Activated CD4-positive, alpha-beta T cell treated with anti-CD3 and anti-CD28 coated beads, Interleukin-2, amount 50 U/mL, for 16 hours (primary cell): ENCODE data around the gene CTTN.

ENCODE experiments used
- DNase-seq: peaks from one replicate; pipeline ENCODE4 v3.0.0-alpha.2; 2020

The CTTN gene

DNA sequence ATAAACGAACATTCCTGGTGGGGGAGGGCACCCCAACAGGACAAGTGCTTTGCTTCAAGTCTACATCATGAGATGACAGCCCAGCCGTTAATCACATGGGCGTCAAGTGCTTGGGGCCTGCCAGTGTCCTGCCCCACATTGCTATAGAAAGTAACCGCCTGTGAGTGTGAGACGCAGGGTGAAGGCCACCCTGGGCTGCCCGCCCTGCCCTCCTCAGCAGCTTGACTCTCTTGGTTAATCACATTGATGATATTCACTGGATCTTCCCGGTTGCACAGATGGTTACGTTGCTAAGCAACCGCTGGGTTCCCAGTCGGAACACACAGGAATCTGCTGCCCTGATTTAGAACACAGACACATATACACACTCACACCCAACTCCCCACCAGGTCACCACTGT is 79.3 kb downstream of the CTTN start:
- no peak for DNase-seq

DNA sequence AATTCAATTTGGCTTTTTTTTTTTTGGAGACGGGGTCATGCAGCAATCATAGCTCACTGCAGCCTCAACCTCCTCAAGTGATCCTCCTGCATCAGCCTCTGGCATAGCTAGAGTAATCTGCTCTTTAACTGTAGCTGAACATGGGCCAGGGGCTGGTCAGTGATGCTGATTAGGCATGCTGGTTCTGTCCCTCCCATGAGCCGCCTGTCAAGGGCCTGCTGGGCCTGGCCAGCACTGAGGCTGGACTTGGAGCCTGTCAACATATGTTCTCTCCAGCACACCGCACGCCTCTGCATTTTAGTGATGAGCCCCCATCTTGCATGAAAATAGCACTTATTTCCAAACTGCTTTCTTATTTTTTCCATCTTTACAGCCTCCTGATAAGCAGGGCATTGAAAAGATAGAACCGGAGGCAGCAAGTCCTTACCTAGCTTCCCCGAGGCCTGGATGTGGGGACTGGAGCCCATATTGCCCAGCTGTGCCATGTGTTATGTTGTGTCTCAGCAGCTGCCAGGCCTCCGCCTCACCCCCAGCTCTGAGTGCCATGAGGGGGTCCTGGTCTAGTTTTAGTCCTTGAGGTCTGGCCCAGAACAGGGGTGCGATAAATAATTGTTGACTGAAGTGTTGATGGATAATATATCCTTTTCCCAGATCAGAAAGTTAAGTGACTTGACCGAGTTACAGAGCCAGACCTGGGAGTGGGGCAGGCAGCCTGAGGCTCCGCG is 80.0 kb downstream of the CTTN start:
- no peak for DNase-seq

DNA sequence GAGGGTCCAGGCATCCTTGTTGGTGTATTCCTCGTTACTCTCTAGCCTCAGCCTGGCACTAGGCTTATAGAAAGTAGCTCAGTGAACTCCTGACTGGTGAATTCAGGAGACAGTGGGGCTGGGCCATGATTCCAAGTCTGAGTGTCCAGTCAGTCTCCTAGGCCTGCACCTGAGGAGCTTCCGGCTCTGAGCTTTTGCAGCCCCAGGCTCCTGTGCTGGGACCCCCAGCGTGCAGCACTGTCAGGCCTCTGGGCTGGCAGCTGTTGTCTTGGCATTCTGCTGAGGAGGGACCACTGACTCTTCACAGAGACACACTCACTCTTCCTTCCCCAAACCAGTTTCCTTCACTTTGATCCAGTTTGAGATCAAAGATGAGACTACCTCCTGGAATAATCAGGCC is 82.4 kb downstream of the CTTN start:
- DNase-seq = no peak

DNA sequence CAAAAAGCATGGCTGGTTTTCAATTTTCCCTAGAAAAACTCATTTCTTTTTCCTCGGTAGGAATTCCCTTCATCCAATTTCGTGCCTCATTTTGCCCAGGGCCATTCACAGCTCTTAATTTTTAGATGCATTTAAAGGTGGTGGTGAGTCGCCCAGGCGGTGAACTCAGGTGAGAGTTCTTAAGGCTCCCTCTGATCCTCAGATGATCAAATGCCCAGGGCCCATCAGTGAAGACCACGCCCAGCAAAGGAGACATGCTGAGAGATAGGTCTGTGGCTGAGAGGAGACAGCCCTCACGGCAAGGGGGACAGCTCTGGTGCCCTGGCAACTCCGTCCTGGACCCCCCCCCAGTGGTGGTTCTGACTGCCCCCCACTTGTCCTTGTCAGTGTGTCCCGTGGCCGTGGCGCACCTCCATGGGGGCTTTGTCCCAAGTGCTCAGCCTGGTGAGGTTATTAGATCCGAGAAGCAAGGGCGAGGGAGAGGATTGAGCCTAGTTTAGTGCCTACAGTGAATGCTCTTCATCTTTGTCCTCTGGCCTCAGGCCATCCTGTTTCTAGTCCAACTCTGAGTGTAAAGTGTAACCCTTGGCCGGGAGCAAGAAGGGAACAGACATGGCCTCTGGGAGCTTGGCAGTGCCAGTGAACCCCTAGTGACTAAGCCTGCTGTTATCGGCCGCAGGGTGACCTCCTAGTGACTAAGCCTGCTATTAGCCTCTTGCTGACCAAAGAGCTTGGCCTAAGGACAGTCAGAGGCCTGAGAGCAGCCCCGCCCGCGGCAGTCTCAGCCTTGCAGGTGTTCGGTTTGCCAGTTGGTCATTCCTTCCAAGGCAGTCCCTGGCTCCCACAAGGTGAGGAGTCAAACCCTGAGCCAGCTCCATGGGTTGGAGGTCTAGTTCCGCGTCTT is 83.5 kb downstream of the CTTN start:
- no peak for DNase-seq

DNA sequence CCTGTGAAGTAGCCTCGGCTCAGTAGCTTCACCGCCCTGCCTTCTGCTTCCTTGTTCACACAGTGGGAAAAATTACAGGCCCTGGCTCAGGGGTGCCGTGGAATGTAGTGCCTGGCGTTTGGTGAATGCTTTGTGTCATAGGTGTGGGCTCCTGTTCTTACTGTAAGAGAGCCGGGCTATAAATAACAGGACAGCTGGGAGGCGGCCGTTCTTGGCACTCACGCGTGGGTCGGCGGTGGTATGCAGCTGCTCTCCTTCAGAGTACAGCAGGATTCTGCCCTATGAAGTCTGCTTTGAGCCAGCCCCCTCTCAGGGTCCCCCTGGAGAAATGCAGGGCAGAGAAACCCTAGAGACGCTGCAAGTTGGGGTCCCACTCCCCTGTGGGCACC is 84.2 kb downstream of the CTTN start:
- DNase-seq = no peak

DNA sequence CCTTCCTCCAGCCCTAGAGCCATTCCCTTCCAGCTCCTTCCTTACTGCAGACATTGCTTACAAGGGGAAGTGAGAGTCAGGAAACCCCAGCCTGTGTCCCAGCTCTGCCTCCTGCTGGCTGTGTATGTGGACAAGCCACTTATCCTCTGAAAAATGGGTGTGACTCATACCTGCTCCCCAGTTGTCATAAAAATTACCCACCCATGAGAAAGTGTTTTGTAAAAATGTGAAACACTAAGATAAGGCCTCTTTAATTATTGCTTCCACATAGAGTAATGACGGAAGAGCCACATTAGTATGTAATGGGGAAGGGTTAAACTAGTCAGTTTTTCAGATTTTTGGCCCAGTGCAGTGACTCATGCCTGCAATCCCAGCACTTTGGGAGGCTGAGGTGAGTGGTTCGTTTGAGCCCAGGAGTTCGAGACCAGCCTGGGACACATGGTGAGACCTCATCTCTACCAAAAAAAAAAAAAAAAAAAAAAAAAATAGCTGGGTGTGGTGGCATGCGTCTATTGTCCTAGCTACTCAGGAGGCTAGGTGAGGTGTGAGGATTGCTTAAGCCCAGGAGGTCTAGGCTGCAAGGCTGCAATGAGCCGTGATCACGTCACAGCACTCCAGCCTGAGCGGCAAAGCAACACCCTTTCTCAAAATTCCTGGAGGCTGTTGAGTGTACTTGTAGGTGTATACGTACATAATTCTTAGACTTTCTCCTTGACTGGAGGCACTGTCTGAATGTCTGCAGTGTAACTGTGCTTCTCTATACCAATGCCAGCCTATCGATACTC is 84.9 kb downstream of the CTTN start:
- DNase-seq = no peak

DNA sequence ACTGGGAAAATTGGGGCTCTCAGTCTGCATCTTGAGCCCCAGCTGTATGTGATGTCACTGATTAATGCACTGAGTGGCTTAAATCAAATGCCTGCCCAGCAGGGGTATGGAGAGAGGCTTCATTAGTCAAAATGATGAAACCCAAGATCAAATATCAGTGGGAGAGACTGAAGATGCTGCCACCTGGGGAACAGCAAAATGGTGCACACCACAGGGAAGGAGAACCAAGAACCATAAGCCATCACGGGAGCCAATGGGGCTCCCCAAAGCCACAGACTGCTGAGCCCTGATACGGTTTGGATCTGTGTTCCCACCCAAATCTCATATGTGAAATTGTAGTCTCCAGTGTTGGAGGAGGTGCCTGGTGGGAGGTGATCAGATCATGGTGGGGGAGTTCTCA is 85.6 kb downstream of the CTTN start:
- no peak for DNase-seq

DNA sequence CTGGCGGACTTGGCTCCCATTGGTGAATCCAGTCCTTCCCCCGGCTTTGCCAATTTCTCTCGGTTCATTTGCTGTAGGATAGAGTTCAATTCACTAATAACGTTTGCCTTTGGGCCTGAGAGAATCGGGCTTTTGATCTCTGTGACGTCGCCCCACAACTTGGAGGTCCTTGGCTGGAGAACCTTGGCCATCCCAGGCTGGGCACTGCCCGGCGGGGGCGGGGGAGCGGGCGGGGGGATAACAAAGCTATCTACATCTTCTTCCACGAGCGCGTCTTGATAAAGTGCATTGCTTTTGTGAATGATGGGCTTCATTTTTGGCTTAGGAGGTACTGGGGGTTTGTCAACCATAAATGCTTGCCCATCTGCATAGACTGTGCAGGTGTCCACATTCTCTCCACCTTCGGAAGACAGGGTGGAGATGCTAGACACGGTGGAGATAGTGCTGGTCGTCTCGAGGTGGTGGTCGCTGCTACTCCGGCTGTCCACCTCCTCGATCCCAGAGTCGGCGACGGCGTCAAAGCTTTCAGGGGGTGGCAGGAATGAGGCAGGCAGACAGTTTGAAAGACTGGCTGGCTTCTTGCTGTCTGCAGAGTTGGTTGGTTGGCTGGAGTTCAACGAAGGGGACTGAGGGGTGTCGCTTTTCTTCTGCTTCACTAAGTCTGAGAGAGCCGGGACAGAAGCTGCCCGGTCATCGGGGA is 87.1 kb downstream of the CTTN start:
- no peak for DNase-seq

DNA sequence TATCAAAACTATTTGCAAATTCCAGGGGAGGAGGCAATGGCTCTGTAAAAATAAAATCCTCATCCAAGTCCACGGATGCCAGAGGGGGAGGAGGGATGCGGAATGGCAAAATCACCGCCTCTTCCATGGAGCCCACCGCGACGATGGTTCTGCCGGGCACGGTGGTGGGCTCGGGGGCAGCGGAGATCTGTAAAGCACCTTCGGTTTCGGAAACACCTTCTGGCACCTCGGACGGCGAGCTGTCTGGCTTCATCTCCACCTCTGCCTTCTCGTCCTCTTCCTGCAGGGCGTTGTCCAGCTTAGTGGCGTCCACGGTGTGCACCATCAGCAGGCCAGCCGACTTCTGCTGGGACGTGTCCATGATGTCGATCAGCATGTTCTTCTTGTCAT is 87.7 kb downstream of the CTTN start:
- DNase-seq = no peak
